ENCODE measurements around the gene DTNB.
"Not testable (repeated sequence)": the region's sequence is repeated elsewhere in the genome, so short reads cannot be mapped to it uniquely, and the experiment has no call there.

Gene DTNB

DNA sequence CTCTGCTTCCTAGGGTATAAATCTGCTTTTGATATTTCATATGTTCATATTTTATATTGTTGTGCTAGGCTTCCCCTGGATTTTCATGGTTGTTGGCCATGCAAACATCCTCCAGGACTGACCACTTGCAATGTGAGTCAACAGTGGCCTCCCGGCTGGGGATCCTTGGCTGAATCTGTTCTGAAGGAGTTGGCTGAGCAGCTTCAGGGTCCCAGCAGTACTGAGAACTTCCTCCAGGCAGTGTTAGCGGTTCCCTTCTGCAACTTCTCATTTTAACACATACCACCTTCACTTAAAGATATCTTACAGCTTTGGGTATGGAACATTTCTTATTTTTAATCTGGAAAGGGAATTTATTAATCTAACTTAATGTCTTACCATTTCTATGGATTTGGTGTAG is 122.1 kb downstream of the DTNB start:
- in situ Hi-C loops (cut with MboI; ENCODE audit: low sequenced_read_pairs, unreplicated experiment), result no loop called here
- no peak for DNase-seq (ENCODE audit: low spot score)
- TF ChIP-seq, protein P1, sequence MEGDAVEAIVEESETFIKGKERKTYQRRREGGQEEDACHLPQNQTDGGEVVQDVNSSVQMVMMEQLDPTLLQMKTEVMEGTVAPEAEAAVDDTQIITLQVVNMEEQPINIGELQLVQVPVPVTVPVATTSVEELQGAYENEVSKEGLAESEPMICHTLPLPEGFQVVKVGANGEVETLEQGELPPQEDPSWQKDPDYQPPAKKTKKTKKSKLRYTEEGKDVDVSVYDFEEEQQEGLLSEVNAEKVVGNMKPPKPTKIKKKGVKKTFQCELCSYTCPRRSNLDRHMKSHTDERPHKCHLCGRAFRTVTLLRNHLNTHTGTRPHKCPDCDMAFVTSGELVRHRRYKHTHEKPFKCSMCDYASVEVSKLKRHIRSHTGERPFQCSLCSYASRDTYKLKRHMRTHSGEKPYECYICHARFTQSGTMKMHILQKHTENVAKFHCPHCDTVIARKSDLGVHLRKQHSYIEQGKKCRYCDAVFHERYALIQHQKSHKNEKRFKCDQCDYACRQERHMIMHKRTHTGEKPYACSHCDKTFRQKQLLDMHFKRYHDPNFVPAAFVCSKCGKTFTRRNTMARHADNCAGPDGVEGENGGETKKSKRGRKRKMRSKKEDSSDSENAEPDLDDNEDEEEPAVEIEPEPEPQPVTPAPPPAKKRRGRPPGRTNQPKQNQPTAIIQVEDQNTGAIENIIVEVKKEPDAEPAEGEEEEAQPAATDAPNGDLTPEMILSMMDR (IDR thresholded peaks at IDR 0.05; ENCODE audit: borderline replicate concordance, control extremely low read depth, extremely low read depth, insufficient read depth, missing control alignments), result no peak

DNA sequence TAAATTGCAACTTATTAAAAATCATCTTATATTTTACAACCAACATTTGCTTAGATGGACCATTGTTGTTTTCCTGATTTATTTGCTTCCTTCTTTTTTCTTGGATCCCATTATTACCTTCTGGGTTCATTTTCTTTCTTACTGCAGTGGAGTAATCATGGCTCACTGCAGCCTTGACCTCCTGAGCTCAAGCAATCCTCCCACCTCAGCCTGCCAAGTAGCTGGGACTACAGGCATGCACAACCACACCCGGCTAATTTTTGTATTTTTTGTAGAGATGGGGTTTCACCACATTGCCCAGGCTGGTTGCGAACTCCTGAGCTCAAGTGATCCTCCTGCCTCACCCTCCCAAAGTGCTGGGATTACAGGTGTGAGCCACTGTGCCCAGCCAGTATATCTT is 123.8 kb downstream of the DTNB start:
- in situ Hi-C loops (cut with MboI; ENCODE audit: low sequenced_read_pairs, unreplicated experiment); DNase-seq (ENCODE audit: low spot score): not testable (repeated sequence)

DNA sequence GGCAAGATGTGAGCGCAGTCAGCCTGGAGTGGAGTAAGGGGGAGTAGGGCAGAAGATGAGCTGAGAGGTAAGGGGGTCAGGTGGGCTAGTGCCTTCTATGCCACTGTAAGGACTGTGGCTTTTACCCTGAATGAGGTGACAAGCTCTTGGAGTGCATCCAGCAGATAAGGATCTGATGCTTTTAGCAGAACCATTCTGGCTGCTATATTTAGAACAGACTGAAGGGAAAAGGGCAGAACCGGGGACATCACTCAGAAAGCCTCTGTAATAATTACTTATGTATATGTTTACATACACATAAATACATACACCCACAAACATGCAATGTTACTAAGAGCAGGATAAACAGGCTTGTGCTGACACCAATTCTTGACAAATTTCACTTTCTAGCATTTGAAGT is 124.8 kb downstream of the DTNB start:
- in situ Hi-C loops (cut with MboI; ENCODE audit: low sequenced_read_pairs, unreplicated experiment), result no loop called here
- DNase-seq (ENCODE audit: low spot score), result no peak
- TF ChIP-seq, protein P1 (IDR thresholded peaks at IDR 0.05; ENCODE audit: borderline replicate concordance, control extremely low read depth, extremely low read depth, insufficient read depth, missing control alignments), result no peak

DNA sequence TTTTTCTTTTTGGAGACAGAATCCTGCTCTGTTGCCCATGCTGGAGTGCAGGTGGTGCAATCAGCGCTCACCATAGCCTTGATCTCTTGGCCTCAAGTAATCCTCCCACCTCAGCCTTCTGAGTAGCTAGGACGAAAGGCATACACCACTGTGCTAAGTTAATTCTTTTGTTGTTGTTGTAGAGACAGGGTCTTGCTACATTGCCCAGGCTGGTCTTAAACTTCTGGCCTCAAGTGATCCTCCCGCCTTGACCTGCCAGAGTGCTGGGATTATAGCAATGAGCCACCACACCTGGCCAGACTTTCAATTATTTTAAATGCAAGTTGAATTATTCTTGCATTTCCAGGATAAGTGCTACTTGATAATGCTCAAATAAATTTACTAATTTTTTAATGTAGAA is 126.5 kb downstream of the DTNB start:
- TF ChIP-seq, protein P1 (IDR thresholded peaks at IDR 0.05; ENCODE audit: borderline replicate concordance, control extremely low read depth, extremely low read depth, insufficient read depth, missing control alignments), result no peak
- no peak for DNase-seq (ENCODE audit: low spot score)
- in situ Hi-C loops (cut with MboI; ENCODE audit: low sequenced_read_pairs, unreplicated experiment), result no loop called here

DNA sequence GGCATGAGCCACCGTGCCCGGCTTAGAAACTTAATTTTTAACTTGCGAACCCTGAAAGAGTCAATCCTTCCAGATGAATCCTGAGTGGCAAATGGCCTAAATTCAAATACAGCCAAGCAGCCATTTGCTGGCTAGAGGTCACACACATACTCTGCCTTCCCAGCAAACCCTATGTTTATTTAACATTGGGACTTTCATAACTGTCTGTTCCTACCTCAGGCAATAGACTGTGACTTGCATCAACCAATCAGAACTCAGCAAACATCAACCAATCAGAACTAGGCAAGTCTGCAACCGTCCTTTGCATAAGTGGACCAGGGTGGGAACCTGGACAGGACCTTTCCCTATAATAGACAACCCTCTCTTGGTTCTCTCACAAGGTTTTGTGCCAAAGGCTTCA is 127.5 kb downstream of the DTNB start:
- in situ Hi-C loops (cut with MboI; ENCODE audit: low sequenced_read_pairs, unreplicated experiment), result no loop called here
- TF ChIP-seq, protein P1 (IDR thresholded peaks at IDR 0.05; ENCODE audit: borderline replicate concordance, control extremely low read depth, extremely low read depth, insufficient read depth, missing control alignments), result no peak
- DNase-seq (ENCODE audit: low spot score), result no peak

DNA sequence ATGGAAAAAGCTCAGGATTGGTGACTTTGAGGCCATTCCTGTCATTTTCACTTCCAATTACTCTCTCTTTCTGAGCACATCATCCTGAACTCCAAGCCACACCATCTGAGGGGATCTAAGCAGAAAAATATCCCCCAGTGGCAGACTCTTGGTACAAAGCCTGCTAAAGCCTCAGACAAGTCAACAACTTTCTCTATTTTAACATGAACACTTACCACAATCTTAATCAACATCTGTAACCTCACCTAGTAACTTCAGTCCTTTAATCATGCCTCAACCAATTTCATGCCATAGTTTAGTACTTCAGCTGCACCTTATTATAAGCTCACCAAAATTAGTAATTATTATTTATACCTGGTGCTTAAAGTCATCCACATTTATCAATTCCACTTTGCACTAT is 128.9 kb downstream of the DTNB start:
- DNase-seq (ENCODE audit: low spot score), result no peak
- TF ChIP-seq, protein P1 (IDR thresholded peaks at IDR 0.05; ENCODE audit: borderline replicate concordance, control extremely low read depth, extremely low read depth, insufficient read depth, missing control alignments), result no peak
- in situ Hi-C loops (cut with MboI; ENCODE audit: low sequenced_read_pairs, unreplicated experiment), result no loop called here

DNA sequence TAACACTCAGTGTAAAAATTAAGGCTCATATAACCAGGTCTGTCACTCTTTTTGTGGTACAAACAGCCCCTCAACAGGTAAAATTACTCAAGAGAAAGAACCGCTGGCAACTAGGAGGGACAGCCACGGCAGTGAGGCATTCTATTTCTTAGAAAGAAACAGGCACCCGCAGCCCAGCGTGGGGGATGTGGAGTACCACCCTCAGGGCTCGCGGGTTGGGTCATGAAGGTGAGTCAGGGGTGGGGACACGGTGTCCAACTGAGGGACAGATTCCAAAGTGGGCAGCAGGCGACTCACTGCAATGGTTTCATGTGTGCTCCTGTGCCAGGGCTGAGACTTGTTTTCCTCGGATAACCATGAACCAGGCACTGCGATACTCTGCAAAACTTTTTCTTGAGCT is 129.4 kb downstream of the DTNB start:
- in situ Hi-C loops (cut with MboI; ENCODE audit: low sequenced_read_pairs, unreplicated experiment), result no loop called here
- TF ChIP-seq, protein P1 (IDR thresholded peaks at IDR 0.05; ENCODE audit: borderline replicate concordance, control extremely low read depth, extremely low read depth, insufficient read depth, missing control alignments), result no peak
- DNase-seq (ENCODE audit: low spot score), result no peak
